Erythroblast (primary cell): ENCODE data around the gene PARP3.

Experiments
- GATA1 ChIP-seq: IDR thresholded peaks from 2 replicates; pipeline ENCODE4 v1.6.1; 2011; ENCODE audit warnings: low read depth, mild to moderate bottlenecking, control low read depth, low read length, moderate library complexity
- POLR2A ChIP-seq: IDR thresholded peaks from 2 replicates; pipeline ENCODE4 v1.6.1; 2011; ENCODE audit warnings: mild to moderate bottlenecking, low read length

DNA sequence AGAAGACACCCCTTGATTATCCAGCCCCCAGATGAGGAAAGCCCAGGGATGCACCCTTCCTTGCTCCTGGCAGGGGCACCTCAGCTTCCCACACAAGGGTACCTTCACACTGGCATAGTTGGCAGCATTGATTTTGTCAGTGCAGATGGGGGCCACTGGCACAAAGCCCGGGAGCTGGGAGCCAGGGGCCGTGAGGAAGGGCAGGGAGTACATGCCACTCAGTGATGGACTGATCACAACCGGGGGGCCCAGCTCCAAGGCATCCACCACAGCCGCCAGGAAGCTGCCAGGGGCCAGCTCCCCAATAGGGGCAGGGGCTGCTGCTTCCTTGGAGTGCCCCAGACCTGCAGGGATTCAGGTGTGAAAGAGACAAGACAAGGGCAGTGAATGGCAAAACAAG, 27.7 kb downstream of the PARP3 start:
- TF ChIP-seq POLR2A (no peak), GATA1 (no peak)
